Astrocyte of the cerebellum (primary cell): ENCODE data around the gene KSR1.

ENCODE experiments used
- DNase-seq: peaks from one replicate; pipeline ENCODE4 v3.0.0-alpha.2; 2011; ENCODE audit warnings: low read depth
- H3K4me3 ChIP-seq: 2 replicates; pipeline ENCODE4 v1.5.1; 2011; ENCODE audit warnings: mild to moderate bottlenecking, low read depth, low read length, moderate library complexity
- in situ Hi-C: cut with HindIII; loops from 2 replicates; pipeline ENCODE4 v1.10.0; 2017; ENCODE audit warnings: low sequenced_read_pairs
- TF ChIP-seq, protein P1 (sequence below): IDR thresholded peaks from 2 replicates; pipeline ENCODE4 v1.5.1; 2012; ENCODE audit warnings: low read length, low read depth, moderate library complexity, mild to moderate bottlenecking; ENCODE audit errors: missing control alignments

Gene KSR1

GRCh38 chr17:27525316-27525715, 69.1 kb downstream of the KSR1 start:
- DNase-seq = no peak
- TF ChIP-seq, protein P1, sequence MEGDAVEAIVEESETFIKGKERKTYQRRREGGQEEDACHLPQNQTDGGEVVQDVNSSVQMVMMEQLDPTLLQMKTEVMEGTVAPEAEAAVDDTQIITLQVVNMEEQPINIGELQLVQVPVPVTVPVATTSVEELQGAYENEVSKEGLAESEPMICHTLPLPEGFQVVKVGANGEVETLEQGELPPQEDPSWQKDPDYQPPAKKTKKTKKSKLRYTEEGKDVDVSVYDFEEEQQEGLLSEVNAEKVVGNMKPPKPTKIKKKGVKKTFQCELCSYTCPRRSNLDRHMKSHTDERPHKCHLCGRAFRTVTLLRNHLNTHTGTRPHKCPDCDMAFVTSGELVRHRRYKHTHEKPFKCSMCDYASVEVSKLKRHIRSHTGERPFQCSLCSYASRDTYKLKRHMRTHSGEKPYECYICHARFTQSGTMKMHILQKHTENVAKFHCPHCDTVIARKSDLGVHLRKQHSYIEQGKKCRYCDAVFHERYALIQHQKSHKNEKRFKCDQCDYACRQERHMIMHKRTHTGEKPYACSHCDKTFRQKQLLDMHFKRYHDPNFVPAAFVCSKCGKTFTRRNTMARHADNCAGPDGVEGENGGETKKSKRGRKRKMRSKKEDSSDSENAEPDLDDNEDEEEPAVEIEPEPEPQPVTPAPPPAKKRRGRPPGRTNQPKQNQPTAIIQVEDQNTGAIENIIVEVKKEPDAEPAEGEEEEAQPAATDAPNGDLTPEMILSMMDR = no peak
- in situ Hi-C loops = no loop called here
- H3K4me3 ChIP-seq = no peak overlapping the region

DNA sequence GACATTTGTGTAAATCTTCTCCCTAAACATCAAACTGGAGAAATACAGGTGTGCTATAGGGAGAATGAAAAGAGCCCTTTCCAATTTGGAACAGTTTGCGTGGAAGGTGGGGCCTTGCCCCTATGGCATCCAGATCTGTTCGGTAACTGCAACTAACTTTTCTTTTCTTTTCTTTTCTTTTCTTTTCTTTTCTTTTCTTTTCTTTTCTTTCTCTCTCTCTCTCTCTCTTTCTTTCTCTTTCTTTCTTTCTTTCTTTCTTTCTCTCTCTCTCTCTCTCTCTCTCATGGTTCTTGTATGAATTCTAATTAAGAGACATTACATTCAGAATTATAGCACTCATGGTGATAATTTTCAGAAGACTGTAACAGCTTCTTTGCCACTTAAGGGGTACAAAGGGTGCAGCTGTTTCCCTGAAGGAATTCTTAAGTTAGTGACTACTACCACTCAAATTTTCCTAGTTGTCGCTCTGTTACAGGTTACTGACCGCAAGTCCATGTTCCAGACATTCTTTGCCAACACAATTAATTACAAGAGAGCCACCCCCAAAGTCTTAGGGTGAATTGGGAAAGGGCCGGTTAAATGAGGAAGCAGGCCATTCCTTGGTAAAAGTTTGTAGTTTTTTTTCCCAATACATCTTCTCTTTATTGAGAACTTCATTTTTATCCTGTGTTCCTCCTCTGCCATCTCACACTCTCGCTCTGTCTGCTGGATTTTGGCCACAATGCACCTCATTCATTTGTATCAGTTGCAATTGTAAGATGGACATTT, 69.8 kb downstream of the KSR1 start:
- TF ChIP-seq, protein P1 = no peak
- DNase-seq = no peak
- no peak overlapping the region for H3K4me3 ChIP-seq
- in situ Hi-C loops = no loop called here

GRCh38 chr17:27526604-27527002, 70.4 kb downstream of the KSR1 start:
- H3K4me3 ChIP-seq = no peak overlapping the region
- in situ Hi-C loops = no loop called here
- no peak for DNase-seq
- TF ChIP-seq, protein P1 = no peak

DNA sequence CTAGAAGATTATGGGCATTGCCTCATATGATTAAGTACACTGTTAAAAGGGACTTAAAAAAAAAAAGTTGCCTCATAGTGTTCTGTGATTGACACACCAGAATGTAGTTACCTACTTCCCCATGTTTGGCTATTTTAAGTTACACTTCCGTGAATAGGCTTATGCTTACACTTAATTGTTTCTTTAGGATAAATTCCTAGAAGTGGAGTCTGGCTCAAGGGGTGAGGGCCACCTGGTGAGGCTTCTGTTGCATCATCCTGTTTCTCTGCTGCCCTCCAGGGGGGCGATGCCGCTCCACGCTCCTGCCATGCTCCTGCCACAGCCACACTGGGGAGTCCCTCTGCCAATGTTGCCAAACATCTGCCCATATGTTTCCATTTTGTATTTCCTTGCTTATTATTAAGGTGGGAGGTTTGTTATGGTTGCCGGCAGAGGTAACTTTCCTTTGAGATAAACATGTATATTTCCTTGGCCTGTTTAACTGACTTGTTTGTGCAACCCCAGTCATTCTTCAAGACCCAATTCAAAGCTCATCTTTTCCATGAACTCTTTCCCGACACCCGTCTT, 73.1 kb downstream of the KSR1 start:
- no peak overlapping the region for H3K4me3 ChIP-seq
- TF ChIP-seq, protein P1 = no peak
- in situ Hi-C loops = no loop called here
- DNase-seq = no peak

GRCh38 chr17:27530764-27531391, 74.6 kb downstream of the KSR1 start:
- no peak overlapping the region for H3K4me3 ChIP-seq
- no peak for DNase-seq
- in situ Hi-C loops = no loop called here
- TF ChIP-seq, protein P1 = no peak

DNA sequence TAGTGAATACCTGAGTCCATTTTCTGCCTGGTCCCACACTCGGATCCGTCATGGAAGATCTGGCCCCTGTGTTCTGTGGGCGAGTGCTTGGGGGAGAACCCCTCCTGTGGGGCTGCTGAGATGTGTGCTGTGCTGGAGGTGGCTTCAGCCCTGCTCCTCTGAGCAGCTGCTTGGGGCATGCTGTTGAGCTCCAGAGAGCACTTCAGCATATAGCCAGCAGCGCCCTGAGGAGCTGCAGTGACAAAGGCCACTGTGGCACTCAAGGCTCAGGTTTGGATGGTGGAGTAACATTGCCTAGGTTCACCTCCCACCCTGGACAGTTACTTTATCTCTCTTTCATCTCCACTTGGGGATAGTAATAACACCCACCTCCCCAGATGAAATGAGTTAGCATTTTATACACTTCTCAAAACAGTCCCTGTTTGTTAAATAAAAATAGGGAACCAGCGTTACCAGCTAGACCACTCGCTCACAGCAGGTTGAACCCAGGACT, 75.3 kb downstream of the KSR1 start:
- DNase-seq = no peak
- TF ChIP-seq, protein P1 = no peak
- no peak overlapping the region for H3K4me3 ChIP-seq
- in situ Hi-C loops = no loop called here
